AG09309 (cell line): ENCODE data around the gene KCND3.

ENCODE experiments used
- DNase-seq: peaks from one replicate; pipeline ENCODE4 v3.0.0-alpha.2; 2010; ENCODE audit warnings: low read depth
- H3K4me3 ChIP-seq: 2 replicates; pipeline ENCODE4 v1.5.1; 2011; ENCODE audit warnings: mild to moderate bottlenecking, low read depth, low read length, moderate library complexity; ENCODE audit not compliant: control insufficient read depth
- TF ChIP-seq, protein P1 (sequence below): IDR thresholded peaks from 2 replicates; pipeline ENCODE4 v1.5.1; 2011; ENCODE audit warnings: mild to moderate bottlenecking, low read depth, low read length, inconsistent platforms; ENCODE audit not compliant: insufficient read depth, control insufficient read depth; ENCODE audit errors: missing control alignments

Gene KCND3

DNA sequence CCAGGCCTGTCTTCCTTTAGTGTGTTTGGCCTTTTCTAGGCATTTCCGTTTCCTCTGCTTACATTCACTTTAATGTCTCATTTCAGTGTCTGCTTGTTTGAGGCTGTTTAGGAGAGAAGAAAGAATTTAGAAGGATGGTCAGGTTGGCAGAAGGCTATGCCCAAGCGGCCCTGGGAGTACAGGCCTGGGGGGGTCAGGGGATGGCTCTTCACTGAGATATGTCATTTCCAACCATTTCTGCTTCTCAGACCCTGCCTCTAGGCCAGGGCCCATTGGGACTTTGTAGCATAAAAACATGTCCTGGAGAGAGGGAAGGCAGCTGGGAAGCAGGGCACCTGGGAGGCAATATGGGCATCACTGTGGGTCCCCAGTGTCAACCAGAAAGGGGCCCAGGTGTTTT lies 147.7 kb downstream of the KCND3 start:
- H3K4me3 ChIP-seq = no peak overlapping the region
- TF ChIP-seq, protein P1, sequence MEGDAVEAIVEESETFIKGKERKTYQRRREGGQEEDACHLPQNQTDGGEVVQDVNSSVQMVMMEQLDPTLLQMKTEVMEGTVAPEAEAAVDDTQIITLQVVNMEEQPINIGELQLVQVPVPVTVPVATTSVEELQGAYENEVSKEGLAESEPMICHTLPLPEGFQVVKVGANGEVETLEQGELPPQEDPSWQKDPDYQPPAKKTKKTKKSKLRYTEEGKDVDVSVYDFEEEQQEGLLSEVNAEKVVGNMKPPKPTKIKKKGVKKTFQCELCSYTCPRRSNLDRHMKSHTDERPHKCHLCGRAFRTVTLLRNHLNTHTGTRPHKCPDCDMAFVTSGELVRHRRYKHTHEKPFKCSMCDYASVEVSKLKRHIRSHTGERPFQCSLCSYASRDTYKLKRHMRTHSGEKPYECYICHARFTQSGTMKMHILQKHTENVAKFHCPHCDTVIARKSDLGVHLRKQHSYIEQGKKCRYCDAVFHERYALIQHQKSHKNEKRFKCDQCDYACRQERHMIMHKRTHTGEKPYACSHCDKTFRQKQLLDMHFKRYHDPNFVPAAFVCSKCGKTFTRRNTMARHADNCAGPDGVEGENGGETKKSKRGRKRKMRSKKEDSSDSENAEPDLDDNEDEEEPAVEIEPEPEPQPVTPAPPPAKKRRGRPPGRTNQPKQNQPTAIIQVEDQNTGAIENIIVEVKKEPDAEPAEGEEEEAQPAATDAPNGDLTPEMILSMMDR = no peak
- no peak for DNase-seq

DNA sequence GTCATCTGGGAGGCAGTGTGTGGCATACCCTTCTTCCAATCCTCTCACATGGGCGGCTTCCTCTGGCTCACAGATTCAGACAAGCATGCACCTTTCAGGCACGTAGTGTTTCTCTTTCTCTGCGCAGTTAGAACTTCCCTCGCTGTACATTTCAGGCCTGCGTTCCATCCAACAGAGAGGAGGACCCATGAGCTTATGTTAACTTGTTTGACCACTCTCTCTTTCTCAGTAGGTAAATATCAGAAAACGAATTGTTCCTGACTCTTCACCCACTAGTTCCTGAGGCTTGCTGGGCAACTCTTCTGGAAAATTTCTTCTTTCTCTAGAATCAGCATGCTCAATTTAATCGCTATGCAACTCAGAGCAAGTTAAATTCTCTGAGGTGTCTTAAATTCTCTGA lies 148.3 kb downstream of the KCND3 start:
- H3K4me3 ChIP-seq = no peak overlapping the region
- TF ChIP-seq, protein P1 = no peak
- DNase-seq = no peak

DNA sequence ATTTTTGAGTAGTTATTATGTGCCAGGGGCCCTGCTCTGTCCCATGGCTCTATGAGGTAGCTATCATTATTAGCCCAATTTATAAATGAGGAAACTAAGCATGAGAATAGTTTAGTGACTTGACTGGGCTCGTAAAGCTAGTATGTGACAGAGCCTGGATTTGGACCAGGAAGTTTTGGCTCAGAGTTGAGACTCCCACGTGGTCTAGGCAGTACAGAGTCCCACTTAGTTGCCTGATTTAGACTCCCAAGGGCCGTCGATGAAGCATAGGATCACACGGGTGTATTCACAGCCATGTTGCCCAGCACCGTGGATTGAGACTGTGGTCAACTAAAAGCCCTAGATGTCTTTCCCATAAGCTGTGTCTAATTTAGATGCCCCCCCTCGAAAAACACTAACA lies 152.1 kb downstream of the KCND3 start:
- H3K4me3 ChIP-seq = no peak overlapping the region
- no peak for DNase-seq
- TF ChIP-seq, protein P1 = no peak

DNA sequence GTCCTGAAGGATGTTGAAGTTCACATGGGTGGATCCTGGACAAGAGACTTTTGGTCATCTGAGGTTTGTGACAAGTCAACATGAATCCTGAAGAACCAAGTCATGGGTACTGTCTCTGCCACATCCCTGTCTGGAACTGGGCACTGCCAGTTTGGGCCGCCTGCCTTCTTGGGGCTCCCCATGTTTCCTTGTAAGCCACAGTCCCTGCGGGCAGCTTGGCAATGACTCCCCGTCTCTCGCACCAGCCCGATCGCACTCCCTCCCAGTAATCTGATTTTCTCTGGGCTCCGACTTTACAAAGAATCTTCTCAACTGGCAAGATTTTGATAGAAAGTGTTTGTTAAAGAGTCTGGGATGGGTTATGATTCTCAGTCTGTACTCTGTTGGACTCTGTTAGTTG lies 153.4 kb downstream of the KCND3 start:
- no peak overlapping the region for H3K4me3 ChIP-seq
- DNase-seq = no peak
- TF ChIP-seq, protein P1 = no peak

DNA sequence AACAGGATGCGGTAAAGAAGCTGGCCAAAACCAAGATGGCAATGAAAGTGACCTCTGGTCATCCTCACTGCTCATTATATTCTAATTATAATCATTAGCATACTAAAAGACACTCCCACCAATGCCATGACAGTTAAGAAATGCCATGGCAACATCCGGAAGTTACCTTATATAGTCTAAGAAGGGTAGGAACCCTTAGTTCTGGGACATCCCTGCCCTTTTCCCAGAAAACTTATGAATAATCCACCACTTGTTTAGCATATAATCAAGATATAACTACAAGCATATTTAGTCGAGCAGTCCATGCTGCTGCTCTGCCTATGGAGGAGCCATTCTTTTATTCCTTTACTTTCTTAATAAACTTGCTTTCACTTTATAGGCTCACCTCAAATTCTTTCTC lies 154.0 kb downstream of the KCND3 start:
- H3K4me3 ChIP-seq = no peak overlapping the region
- TF ChIP-seq, protein P1 = no peak
- DNase-seq = no peak

DNA sequence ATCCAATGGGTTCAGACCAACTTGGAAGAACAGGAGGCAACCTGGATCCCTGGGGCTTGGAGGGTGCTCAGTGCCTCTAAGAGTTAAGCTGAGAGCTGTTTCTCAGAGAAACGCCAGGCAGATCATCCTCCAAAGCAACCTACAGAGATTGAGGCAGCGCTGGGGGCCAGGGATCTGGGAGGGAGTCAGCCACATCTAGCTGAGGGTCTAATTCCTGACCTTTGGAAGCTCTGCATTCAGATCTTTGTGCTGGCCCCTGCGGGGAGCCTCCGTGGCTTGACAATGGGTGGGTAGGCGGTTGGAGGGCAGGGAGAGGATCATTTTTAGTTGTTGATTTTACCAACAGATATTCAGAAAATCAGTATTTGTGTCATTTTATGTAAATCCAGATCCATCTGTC lies 154.5 kb downstream of the KCND3 start:
- no peak for DNase-seq
- TF ChIP-seq, protein P1 = no peak
- no peak overlapping the region for H3K4me3 ChIP-seq

DNA sequence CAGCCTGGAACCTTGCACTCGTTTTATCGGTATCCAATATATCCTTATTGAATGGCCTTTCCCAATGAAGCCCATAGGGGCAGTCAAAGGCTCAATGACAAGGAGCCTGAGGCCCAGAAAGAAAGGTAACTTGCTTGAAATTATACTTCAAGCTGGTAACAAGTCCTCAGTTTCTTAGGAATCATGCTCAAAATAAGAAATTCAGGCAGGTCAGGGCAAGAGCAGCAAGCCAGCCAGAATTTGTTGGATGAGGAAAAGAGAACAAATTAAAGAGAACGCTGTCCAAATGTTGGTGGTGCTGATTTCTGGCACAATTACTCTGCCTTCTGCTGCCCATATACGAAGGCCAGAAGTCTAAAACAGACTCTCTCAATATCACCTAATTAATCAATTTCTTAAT lies 156.1 kb downstream of the KCND3 start:
- no peak overlapping the region for H3K4me3 ChIP-seq
- TF ChIP-seq, protein P1 = no peak
- no peak for DNase-seq
